VCaP (cell line): ENCODE results near the gene SCFD2.

Experiments used
- H3K27ac ChIP-seq: fragments of 450-650 bp; 2 replicates; pipeline ENCODE4 v1.5.1; 2017
- TF ChIP-seq, protein P1 (sequence below): fragments of 450-650 bp; conservative IDR thresholded peaks from 2 replicates; pipeline ENCODE4 v1.5.1; 2017; ENCODE audit warnings: mild to moderate bottlenecking, moderate library complexity

The SCFD2 gene

DNA sequence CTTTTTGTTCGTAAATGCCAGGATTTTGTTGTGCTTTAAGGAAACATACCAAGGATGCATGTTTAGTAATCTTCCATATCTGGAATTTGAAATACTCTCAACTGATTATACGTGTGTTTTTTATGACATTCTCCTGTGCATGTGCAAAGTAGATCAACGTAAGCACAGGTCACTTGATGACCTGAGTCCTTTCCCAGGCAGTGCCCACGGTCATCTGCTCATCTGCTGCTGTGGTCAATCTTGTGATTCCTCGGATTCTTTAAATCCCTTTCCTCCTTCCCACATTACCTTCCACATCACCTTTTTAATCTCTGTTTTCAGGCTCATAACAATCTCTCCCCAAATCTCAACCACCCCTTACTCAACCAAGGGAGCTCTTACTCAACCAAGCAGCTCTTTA, 399.7 kb downstream of the SCFD2 start:
- no peak overlapping the region for H3K27ac ChIP-seq
- TF ChIP-seq, protein P1, sequence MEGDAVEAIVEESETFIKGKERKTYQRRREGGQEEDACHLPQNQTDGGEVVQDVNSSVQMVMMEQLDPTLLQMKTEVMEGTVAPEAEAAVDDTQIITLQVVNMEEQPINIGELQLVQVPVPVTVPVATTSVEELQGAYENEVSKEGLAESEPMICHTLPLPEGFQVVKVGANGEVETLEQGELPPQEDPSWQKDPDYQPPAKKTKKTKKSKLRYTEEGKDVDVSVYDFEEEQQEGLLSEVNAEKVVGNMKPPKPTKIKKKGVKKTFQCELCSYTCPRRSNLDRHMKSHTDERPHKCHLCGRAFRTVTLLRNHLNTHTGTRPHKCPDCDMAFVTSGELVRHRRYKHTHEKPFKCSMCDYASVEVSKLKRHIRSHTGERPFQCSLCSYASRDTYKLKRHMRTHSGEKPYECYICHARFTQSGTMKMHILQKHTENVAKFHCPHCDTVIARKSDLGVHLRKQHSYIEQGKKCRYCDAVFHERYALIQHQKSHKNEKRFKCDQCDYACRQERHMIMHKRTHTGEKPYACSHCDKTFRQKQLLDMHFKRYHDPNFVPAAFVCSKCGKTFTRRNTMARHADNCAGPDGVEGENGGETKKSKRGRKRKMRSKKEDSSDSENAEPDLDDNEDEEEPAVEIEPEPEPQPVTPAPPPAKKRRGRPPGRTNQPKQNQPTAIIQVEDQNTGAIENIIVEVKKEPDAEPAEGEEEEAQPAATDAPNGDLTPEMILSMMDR: no peak

DNA sequence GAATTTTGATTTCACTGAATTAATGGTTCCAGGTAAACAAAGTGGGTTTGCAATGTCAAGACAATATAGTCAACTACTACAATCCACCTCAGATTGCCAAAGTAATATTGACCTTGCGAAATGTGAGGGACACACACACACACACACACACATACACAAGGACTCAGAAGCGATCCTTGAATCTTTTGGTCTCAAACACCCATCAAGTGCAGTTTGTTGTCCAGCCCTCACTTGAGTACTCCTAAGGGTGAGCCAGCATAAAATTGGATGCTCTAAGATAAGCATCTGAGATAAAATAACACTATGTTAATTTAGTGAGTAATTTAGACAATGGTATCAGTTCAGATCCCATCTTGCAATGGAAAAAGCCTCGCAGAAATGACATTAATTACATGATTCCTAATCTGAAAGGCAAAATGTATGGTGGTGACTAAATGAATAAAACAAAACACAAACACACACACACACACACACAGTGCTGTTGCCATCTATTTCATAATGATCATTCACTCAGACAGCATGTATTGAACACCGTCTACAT, 401.2 kb downstream of the SCFD2 start:
- TF ChIP-seq, protein P1: no peak
- H3K27ac ChIP-seq: no peak overlapping the region

DNA sequence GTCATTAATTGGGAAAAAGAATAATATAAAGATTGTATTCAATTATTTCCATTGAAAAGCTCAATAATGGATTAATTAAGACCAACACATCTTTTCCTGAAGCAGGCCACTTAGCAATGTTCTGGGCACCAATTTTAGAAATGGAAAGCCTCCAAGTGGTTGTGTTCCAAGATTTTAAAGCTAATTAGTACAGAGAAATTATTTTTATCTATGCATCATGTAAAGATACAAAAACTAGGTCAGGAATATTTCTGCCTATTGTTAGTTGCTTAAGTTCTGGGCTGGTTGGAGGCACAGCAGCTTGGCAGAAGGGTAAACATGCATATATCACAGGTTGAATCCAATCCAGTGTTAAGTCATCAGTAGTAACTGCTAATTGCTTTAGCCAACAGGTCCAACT, 401.9 kb downstream of the SCFD2 start:
- H3K27ac ChIP-seq: no peak overlapping the region
- TF ChIP-seq, protein P1: no peak

DNA sequence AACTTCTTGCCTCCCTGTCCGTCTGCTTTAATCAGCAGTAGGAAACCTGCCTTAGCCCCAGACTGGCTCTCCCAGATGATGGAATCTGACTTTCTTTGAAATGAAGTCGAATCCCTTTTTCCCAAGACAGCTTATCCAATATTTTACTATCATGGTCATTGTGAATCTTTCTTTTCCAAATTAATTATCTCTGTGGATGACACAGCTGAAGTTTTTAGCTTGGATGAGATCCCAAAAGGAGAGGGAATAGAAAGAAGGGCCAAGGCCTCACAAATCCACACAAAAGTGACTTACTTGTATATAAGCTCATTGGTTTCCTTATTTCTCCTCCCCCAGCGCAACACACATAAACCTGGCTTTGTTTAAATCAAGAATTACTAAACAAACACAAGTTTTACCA, 403.1 kb downstream of the SCFD2 start:
- TF ChIP-seq, protein P1: no peak

DNA sequence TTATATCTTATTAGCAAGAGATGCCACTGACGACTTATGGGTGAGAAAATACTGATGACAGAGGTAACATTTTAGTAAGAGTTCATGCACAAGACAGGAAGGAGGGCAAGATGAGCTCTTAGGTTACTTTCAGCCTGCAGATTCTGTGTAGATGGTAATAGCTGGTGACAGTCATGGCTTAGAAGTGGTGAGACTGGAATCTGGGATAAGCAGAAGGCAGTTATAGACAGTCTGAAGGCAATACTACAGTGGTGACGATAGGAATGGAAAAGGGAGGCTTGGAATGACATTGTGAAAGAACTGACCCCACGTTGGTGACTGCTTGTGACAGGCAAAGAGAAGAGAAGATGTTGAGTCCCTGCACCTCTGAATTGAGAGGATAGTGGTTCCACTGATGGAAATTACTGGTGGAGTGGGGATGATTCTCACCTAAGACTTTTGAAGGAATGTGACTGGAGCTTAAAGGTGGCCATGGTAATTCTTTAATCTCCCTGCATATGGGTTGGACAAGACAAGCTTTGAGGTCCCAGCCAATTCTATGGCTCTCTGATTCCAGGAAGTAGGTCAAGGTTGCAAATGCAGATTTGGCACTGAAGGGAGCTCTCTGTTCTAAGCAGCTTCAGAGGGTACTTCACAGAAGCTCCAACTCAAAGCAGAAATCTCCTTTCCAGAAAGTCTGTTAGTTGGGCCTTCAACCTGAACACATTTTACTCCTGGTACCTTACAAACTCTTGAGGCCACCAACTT, 404.0 kb downstream of the SCFD2 start:
- H3K27ac ChIP-seq: no peak overlapping the region
- TF ChIP-seq, protein P1: no peak

More for the DNA sequence above, 403.1 kb downstream of the SCFD2 start:
- no peak overlapping the region for H3K27ac ChIP-seq

DNA sequence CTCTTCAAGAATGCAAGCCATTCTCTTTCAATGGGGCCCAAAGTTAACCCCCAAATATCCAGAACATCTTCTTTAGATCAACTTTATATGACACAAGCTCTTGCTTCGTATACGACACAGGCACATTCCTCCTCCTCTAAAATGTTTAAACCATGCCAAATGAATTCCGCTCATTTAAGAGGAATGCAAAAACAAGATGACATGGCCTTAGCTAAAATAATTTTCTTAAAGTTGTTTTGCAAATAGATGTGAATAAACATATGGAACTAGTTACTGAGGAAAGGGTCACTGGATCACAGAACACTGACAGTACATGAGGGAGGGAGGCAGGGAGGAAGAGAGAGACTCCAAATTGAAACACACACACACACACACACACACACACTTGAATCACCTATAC, 406.3 kb downstream of the SCFD2 start:
- TF ChIP-seq, protein P1: no peak
- no peak overlapping the region for H3K27ac ChIP-seq

DNA sequence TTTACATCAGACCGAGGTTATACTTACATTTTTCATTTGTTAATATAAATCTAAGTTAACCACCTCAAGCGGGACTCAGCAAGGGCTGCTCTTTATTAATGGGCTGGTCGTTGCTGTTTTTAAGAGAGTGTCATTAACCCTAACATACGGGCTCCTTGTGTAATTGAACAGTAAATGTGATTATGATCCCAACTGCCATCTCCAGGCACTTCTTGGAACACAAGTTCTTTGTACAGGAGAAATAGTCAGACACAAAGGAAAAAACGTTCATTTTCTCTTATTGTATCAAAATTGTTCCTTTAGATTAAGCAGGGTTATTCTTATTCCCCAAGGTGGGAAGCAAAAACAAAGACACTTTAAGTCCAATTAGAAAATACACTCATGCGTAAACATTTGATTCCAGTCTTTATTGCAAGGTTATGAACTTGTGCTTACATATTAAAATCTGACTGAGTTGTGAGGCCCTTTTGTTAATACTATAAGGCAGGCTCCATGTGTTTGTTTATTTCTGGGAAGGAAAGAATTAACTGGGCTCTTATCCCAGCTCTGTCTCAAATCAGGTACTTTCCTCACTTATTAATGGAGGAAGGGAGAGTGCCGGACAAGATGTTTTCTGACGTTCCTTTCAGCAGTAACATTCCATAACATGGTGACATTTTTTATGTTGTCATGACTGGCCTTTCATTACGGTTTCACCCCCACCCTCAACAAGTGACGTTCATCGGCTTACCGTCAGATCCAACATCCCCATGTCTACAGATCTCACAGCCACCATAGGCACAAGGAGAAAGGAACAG, 407.8 kb downstream of the SCFD2 start:
- H3K27ac ChIP-seq: peak overlapping the region; percentile 7; the same call in 1 of the 2 replicates
- TF ChIP-seq, protein P1: no peak
